Renal cortical epithelial cell (primary cell): Measurements from ENCODE around the gene PQBP1. TPM values are rescaled to one million over a fixed set of nuclear protein-coding genes. Genes with fewer than 3 reads are reported as not detected.

Experiments used
- DNase-seq: peaks from one replicate; pipeline ENCODE4 v3.0.0-alpha.2; 2011; ENCODE audit warnings: low read depth
- total RNA-seq: library from RNA; depleted of rRNA; stranded (reverse); fragments of >200 nt; gene quantifications from 2 replicates; pipeline ENCODE4 v1.2.3, GENCODE V29; 2014

The PQBP1 gene
- total RNA-seq, 1 donor from 2014 or later = 46.8 TPM

GRCh38 chrX:48901069-48901468, 3.3 kb downstream of the PQBP1 start:
- no peak for DNase-seq

- DNase-seq = no peak
Measured at GRCh38 chrX:48902135-48902534, 4.4 kb downstream of the PQBP1 start.

- DNase-seq = no peak
Measured at GRCh38 chrX:48902776-48903175, 5.0 kb downstream of the PQBP1 start.

- DNase-seq = no peak
Measured at GRCh38 chrX:48903290-48903689, 5.6 kb downstream of the PQBP1 start.

- no peak for DNase-seq
Measured at GRCh38 chrX:48904180-48904579, 6.5 kb downstream of the PQBP1 start.

GRCh38 chrX:48904626-48905025, 6.9 kb downstream of the PQBP1 start:
- DNase-seq = no peak

GRCh38 chrX:48905090-48905790, 7.5 kb downstream of the PQBP1 start:
- DNase-seq = no peak

GRCh38 chrX:48908600-48908999, 10.9 kb downstream of the PQBP1 start:
- DNase-seq = no peak

GRCh38 chrX:48909703-48910294, 12.1 kb downstream of the PQBP1 start:
- DNase-seq = no peak

GRCh38 chrX:48910926-48911411, 13.2 kb downstream of the PQBP1 start:
- DNase-seq = no peak

- peak; percentile 77 for DNase-seq
Measured at GRCh38 chrX:48911412-48912182, 13.9 kb downstream of the PQBP1 start, which contains the start of gene SLC35A2. SLC35A2 (minus strand) TSS chrX:48911646; CDS start chrX:48911636, 10 bp downstream.

GRCh38 chrX:48913605-48914366, 16.1 kb downstream of the PQBP1 start:
- DNase-seq = no peak

- DNase-seq = no peak
Measured at GRCh38 chrX:48914593-48915493, 17.1 kb downstream of the PQBP1 start.

- DNase-seq = peak; percentile 85
Measured at GRCh38 chrX:48917139-48918001, 19.6 kb downstream of the PQBP1 start.

GRCh38 chrX:48918301-48918642, 20.5 kb downstream of the PQBP1 start:
- DNase-seq = no peak

GRCh38 chrX:48918643-48919340, 21.1 kb downstream of the PQBP1 start, which contains the start of gene PIM2:
PIM2 (minus strand) TSS chrX:48919024; CDS start chrX:48918834, 190 bp downstream.
- peak; percentile 91 for DNase-seq

- peak; percentile 20 for DNase-seq
Measured at GRCh38 chrX:48919360-48919841, 21.7 kb downstream of the PQBP1 start.

GRCh38 chrX:48919947-48920717, 22.4 kb downstream of the PQBP1 start:
- no peak for DNase-seq
